ENCODE measurements around the gene CRYBG3.
A peak's percentile ranks its signal among the peaks of the same experiment; 100 is the strongest.

Gene CRYBG3

DNA sequence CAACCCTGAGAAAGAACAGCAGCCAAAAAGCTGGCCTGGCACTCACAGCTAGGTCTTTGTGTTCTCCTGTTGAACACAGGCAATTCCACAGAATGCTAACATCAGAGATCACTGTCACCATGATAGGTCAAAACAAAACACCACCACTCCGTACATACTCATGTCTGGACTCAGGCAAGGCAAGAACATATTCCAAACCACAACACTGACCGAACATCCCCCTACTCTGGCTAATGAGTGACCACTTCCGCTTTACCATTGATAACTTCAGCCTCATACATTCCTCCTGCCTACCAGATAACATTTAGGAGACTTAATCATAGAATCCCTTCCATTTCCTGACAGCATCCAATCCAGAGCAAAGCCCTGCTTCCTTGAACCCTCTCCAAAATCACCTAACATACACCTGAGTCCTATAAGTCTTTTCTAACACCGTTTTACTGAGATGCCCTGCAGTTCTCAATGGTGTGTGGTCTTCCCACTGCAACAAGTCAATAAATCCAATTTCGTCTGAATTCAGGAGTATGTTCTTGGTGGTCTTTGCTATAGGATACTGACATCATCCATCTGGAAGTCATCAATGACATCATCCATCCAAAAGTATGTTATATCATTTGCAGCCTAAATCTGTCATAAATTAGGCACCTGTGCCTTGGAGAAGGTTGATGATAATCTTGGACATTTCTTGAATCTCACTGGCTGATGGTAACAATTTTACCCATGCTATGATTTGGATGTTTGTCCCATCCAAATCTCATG lies 126.7 kb downstream of the CRYBG3 start:
- no peak for DNase-seq

DNA sequence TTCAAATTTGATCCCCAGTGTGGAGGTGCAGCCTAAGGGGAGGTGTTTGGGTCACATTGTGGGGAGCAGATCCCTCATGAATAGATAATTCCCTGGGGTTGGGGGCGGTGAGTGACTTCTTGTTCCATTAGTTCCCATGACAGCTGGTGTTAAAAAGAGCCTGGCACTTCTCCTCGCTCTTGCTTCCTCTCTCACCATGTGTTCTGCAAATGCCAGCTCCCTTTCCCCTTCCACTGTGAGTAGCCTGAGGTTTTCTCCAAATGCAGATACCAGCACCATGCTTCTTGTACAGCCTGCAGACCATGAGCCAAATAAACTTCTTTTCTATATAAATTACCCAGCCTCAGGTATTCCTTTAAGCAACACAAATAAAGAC lies 127.3 kb downstream of the CRYBG3 start:
- DNase-seq = no peak

DNA sequence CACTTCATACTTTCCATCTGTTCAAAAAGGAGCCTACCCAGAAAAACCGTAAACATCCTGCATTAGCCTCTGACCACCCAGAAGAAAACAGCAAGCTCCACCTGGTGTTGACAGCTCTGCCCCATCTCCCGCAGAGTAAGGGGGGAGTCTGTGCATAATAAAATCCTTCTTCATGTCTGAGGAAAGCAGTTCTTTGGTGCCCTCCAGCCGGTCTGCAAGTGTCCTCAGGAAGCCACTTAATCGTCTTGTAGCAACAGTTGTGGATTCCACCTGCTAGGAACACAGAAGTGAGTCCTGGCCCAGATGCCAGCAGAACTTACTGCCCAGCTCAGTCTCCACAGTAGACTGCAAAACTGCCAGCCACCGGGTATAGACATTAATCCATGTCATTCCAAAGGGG lies 127.9 kb downstream of the CRYBG3 start:
- no peak for DNase-seq

DNA sequence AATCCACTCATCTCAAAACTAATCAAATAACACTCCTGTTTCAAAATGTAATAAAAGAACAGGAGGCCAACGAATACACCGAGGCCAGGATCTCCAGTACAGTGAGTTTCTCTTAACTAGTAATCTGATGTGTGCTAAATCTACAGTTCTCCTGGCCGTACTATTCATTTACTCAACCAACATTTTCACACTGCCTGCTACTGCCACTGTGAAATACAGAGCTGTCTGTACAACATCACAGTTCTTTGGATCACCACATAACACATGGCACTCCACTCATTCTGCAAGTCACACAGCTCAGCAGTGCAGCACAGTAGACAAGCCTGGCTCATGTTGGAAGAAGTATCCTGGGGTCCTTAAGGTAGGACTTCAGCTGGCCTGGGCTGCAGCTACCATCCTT lies 128.5 kb downstream of the CRYBG3 start:
- no peak for DNase-seq

DNA sequence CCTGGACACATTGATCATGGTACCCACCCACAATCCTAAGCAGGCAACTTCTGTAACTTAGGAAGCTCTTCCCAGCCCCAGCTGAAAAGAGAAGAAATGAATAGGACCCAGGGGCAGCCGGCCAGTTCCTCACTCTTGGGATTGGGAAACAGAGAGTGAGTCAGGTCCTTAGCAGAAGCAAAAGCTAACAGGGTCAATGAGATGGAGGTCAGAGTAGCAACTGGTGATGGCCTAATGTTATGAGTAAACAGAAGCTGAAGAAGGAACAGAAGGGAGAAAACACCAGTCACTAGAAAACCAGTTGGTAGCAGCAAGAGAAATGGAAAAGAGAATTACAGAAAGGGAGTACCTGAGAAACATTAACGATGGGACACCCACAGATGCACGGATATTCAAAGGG lies 130.5 kb downstream of the CRYBG3 start:
- DNase-seq = no peak

DNA sequence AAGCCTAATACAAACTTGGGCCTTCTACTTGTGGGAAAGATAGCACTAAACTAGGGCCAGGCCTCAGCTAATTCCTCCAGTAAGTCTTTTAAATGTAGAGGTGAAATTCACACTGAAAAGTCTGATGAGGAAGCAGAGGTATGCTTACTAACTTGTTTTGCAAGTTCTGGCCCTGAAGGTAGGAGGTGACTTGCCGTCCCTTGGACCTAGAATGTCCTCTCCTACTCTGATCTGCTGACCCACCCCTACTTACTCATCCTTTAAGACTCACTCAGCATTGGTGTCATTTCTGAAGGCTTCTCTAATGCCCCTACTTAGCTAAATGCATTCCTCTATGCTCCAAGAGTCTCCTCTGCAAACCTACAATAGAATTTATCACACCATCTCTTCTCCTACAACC lies 131.1 kb downstream of the CRYBG3 start:
- no peak for DNase-seq

DNA sequence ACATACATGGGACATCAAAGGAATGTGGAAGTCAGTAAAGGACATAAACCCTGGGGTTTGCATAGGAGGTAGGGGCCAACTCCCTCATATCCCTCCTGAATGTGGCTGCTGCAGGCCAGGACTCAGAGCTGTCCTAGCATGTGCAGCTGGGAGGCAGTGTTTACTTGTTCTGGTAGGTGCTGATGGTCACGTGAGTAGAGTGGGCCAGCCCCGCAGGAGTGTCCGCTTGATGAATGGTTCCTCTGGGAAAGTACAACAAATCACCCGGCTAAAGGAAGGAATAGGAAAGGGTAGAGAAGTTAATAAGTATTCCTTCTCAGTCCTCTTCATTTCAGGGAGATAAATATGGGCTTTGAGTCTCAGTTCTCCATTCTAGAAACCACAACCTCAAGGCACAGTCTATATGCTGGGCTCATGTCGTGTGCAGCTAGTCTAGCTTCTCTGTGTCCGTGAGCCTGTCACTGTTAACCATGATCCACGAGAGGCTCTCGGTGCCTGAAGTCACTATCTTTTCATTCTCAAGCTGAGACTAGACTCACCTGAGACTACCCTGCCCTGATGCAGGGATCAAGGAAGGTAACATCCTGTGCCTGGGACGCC lies 132.5 kb downstream of the CRYBG3 start:
- DNase-seq = no peak

DNA sequence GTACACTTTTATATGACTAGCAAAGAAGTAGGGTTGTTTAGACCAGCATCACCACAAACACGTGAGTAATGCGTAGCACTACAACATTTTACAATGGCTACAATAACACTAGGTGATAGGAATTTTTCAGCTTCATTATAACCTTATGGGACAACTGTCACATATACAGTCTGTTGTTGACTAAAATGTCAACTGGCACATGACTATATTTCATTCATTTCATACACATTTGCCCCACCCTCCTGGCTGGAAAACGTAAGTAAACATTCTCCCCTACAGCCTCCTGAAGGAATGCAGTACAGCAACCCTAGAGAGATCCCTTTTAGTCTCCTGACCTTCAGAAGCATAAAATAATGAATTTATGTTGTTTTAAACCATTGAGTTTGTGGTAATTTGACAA lies 134.2 kb downstream of the CRYBG3 start:
- no peak for DNase-seq

DNA sequence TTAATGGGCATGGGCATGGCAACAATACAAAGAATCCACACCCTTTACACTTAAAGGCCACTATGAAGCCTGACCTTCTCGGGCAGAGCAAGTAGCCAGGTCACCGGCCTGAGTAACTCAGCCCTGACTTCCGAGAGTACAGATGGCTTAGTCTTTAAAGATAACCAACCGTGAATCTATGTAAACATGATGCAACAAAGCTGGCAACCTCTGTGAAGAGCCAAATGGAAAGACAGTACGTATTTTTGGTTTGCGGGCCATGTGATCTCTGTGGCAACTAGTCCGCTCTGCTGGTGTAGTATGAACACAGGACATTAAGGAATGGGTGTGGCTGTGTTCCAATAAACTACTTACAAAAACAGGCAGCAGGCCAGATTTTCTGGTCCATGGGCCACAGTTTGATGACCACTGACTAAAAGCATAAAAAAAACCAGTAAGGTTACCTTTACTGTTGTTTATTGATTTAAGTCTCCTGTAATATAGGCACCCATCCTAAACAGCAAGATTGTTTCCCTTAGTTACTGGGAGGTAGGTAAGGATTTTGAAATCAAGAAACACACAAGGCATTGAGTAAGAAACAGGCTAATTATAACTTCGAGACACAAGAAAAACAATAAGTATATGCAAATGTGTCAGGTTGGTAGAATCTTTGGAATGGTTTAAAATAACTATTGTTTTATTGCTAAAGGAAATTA lies 136.0 kb downstream of the CRYBG3 start:
- no peak for DNase-seq

DNA sequence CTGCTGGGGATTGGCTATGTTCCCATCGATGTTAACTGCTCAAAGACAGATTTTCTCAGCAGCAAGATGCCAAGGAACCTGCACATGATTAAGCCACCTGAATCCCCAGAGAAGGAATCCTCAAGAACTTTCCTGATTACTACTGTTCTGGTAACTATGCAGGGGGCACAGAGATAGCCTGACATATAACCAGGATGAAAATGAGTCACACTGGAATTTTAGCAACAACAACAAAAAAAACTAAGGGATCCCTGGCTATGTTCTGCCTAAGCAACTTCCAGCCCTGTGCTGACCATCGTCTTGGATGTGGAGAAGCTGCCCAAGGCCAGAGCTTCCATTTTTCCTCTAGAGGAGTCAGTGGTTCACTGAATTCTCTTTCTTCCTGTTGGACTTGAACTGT lies 136.6 kb downstream of the CRYBG3 start:
- DNase-seq = no peak

DNA sequence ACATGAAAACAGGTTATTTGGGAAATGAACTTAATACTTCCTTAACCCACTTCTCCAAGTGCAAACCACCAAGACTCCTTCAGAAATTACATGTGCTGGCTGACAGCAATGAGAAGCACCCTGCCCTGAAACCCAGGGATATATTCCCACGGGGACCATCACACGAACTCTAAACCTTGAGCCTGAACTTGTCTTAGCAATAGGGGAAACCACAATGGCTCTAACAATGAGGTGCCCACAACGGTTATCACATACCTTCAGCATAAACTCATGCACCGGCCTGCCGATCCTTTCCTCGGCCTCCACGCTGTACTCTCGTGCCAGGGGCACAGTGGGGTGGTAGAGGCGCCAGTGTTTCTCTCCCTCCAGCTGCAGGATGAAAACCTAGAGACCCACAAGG lies 137.0 kb downstream of the CRYBG3 start:
- DNase-seq = no peak

DNA sequence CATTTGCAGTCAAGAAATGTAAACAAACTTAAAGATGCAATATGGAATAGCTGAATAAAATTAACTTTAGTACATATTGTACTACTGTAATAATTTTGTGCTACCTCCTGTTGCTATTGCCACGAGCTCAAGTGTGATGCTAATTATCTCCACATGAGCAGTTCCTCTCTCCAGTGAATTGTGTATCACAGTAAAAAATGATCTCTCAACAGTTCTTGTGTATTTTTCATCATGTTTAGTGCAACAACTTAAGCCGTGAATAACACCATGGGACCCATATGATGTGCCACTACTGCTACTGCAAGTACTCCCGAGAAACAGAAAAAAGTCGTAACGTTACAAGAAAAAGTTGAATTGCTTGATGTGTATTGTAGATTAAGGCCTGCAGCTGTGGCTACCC lies 138.1 kb downstream of the CRYBG3 start:
- no peak for DNase-seq

DNA sequence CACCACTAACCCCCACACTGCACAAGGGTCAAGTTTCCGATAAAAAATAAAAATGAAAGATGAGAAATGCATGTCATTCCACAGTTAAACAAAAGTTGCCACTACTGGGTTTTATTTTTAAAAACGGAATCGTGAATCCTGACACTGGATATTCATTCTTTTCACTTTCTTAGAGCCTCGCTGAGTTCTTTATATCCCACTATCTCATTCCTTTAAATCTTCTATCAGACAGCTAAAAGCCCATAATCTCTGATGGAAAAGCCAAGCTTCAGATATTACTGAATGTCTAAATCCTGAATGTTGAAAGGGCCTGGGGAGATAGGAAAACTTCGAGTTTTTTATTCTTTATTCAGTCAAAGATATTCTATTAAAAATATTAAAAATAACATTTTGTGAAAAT lies 138.7 kb downstream of the CRYBG3 start:
- DNase-seq = no peak

DNA sequence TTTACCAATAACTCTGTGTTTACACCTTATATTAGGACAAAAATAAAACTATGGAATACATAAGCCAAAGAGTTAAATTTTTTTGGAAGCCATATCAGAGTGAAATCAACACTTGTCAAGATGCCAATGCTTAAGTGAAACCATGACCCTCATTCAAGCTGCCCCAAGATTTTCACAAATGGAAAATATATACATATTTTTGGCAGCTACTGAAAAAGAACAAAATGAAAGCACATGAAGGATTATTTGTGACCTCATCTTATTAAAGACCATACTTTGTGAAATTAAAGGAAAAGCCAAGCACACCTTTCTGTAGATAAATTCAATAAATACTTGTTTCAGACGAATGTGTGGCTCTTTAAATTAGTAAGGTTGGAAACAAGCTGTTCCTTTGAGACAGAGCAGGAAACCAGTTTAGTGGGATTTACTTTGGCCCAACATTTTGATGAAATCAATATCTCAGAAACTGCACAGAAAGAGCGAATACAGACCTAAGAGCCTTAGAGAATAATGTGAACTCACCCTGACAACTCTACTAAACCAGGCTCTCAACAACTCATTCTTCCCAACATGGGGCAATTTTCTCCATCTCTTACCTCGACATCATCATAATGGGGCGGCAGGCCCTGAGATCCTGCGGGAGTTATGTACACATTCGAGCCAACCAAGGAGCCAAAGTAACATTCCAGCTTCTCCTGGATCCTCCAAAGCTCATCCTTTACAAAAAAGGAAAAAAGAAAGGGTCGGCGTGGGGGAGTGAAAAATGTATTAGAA lies 139.4 kb downstream of the CRYBG3 start:
- DNase-seq = no peak

DNA sequence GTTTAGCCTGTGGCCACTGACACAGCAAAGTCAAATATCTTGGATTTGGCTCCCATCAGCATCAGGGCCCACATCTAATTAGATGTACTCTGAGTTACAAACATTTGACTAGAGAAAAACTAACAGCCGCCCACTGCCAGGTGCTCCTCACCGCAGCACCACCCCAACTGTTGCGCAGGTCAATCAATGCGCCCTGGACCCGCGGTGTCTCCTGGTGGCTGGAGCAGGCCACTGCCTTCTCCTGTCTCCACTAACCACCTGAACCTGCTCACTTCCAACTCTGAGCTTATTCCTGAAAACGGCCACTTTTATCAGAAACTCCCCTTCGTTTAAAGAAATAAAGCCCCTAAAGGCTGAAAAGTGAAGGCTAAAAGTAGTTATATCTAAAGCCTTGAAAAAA lies 146.2 kb downstream of the CRYBG3 start:
- DNase-seq = no peak

DNA sequence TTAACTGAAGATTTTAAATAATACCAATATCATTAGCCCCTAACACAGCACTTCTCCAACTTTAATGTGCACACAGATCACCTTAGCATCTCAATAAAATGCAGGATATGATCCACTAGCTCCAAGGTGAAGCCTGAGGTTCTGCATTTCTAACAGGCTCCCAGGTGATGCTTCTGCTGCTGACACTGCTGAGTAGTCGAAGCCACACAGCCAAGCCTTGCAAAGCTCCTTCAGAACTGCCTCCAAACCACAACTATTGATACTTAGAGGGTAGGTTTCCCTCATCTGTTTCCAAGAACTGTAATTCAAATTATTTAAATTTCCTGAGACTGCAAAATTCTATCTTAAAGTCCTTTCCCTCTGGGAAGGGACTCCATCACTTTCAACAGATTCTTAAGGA lies 146.6 kb downstream of the CRYBG3 start:
- no peak for DNase-seq

DNA sequence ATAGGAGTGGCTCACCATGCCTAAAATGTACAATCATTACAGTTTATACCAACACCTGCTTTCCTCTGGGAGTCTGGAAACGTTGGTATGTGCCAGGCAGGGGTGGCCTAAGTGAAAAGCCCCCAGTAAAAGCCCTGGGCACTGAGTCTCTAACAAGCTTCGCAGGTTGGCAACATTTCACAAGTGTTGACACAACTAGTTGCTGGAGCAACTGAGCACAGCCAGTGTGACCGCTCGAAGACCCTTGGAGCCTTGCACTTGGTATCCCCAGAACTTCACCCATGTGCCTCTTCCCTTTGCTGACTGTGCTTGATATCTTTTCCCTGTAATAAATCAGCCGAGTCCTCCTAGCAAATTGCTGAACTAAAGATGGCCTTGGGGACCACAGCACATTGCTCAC lies 147.7 kb downstream of the CRYBG3 start:
- no peak for DNase-seq

DNA sequence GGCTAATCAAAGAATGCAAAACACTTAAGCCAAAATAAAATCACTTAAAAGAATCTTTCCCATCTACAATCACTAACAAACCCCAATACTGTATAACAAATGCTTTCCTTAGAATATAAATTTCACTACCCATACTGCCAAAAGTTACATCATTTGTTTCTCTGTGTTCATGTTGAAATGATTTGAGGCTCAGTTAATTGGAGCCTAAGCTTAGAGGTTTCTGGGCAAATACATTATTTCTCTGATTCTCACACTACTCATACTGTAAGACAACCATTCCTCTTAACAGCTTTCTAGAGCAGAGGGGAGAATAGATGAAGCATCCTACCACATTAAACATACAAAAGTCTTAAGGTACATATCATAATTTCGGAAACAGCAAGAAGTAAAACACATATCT lies 148.3 kb downstream of the CRYBG3 start:
- no peak for DNase-seq

DNA sequence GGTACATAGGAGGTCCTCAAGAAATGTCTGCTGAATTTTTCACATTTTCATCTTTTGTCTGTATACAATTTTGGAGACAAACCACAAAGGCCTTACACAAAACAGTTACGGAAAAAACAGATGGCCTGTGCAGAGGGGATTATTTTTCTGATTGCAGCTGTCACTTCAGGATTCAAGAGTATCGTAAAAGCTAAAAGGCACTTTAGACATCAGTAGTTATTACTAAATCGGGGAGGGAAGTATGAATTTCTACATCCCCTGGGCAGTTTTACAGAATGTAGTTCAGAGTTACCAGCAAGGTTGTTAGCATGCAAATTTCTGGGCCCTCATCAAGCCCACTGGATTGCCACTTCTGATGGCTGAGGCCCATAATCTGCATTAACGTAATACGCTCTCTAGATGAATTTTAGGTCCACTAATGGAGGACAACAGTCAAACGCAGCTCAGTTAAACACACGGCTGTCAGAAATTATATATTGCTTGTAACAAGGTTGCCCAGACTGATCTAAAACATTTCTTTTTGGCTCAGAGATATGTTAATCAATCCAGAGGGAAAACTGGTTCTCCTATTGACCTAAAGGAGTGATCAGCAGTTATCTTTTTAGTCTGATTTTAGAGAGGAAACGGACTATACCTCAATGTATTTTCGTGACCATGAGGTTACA lies 149.3 kb downstream of the CRYBG3 start:
- DNase-seq = no peak

DNA sequence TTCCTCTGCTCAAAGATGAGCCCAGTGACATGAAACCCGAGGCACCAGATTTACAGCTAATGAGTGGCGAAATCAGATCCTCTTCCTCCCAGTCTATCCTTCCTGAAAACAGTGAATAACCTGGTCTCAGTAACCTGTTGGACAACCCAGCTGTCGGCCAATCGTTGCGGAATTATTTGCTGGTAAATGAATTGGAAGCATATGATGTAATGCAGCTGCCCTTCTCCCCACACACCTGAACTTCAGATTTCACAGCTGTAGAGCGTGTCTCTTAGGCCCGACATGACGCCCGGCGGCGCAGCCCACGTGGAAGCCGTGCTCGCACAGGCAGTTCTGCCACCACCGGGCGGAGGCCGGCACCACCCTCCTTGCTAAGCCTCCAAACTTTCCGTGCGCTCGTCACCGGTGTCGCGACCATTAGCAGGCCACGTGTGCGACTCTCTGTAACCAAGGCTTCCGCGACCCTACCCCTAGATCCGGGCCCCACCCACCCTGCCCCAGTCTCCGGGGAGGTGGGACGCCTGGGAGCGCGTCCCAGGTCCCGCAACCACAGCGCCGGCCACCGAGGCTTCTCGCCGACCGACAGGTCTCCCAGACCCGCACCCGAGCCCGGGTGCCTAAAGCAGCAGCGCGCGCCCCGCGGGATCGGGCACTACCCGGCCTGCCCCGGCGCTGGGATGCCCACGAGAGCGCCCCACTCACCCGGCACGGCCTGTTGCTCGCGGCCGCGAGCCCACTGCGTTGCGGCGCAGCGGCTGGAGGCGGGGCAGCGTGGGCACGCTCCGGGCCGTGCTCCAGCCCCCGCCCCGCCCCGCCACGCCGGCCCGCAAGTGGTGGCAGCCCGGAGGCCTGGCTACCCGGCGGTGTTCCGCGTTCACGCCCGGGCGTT lies 150.1 kb downstream of the CRYBG3 start, which contains the start of gene RIOX2:
Gene RIOX2, minus strand, starts transcription at position 753 of the 889 bp plus-strand sequence. CDS start 4,838 bp downstream, outside the sequence.
- DNase-seq = peak; percentile 84

DNA sequence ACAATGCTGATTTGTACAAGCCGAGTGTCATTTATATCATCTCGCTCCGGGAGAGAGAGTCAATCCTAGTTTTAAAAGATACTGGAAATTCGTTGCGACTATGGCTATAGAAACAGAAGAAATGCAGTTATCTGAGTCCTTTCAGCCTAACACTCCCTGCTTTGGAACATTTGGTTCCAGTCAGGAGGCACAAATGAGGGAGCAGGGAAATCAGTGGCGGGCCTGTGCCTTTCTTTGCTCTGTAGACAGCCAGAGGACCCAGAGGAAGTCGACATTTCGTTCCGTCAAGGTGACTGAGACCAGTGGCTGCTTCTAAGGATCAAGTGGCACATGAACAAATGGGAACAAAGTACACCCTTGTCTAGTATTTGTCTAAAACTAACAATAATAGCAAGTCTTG lies 151.2 kb downstream of the CRYBG3 start:
- DNase-seq = no peak
